Hematopoietic multipotent progenitor cell treated with erythropoietin and hydrocortisone succinate and interleukin-3 and kit ligand, for 4 days (in vitro differentiated cells): ENCODE results near the gene CBR4.

Source experiments
- DNase-seq: peaks from one replicate; pipeline ENCODE4 v3.0.0-alpha.2; 2015

Gene CBR4

GRCh38 chr4:169032883-169033645, 23.0 kb upstream of the CBR4 start:
- no peak for DNase-seq

- DNase-seq, result no peak
Observed at GRCh38 chr4:169032194-169032593, 22.1 kb upstream of the CBR4 start.

GRCh38 chr4:169031392-169031791, 21.3 kb upstream of the CBR4 start:
- no peak for DNase-seq

- no peak for DNase-seq
Observed at GRCh38 chr4:169030562-169030982, 20.5 kb upstream of the CBR4 start.

GRCh38 chr4:169029947-169030346, 19.9 kb upstream of the CBR4 start:
- no peak for DNase-seq

GRCh38 chr4:169027663-169028062, 17.6 kb upstream of the CBR4 start:
- no peak for DNase-seq

- no peak for DNase-seq
Observed at GRCh38 chr4:169025184-169025583, 15.1 kb upstream of the CBR4 start.

GRCh38 chr4:169024762-169025161, 14.7 kb upstream of the CBR4 start:
- DNase-seq, result peak; percentile 71

GRCh38 chr4:169018406-169018805, 8.4 kb upstream of the CBR4 start:
- DNase-seq, result no peak

GRCh38 chr4:169017971-169018370, 7.9 kb upstream of the CBR4 start:
- DNase-seq, result no peak

- DNase-seq, result no peak
Observed at GRCh38 chr4:169015186-169015623, 5.2 kb upstream of the CBR4 start.

- DNase-seq, result no peak
Observed at GRCh38 chr4:169014586-169014985, 4.5 kb upstream of the CBR4 start.

- DNase-seq, result peak; percentile 44
Observed at GRCh38 chr4:169013396-169013795, 3.3 kb upstream of the CBR4 start.

- no peak for DNase-seq
Observed at GRCh38 chr4:169012049-169012448, 2.0 kb upstream of the CBR4 start.

GRCh38 chr4:169009286-169010124, 550 bp downstream of the CBR4 start:
- DNase-seq, result peak; percentile 88

GRCh38 chr4:169005453-169006099, 4.5 kb downstream of the CBR4 start:
- peak; percentile 64 for DNase-seq

GRCh38 chr4:169000315-169000714, 9.7 kb downstream of the CBR4 start:
- no peak for DNase-seq

- DNase-seq, result no peak
Observed at GRCh38 chr4:168999809-169000208, 10.2 kb downstream of the CBR4 start.

- no peak for DNase-seq
Observed at GRCh38 chr4:168998596-168998995, 11.5 kb downstream of the CBR4 start.

- peak; percentile 47 for DNase-seq
Observed at GRCh38 chr4:168995537-168996295, 14.3 kb downstream of the CBR4 start.

GRCh38 chr4:168994958-168995357, 15.1 kb downstream of the CBR4 start:
- DNase-seq, result no peak

GRCh38 chr4:168993714-168994510, 16.1 kb downstream of the CBR4 start:
- peak; percentile 53 for DNase-seq
